AML-193 (cell line): Measurements from ENCODE around the gene RPL22L1.
"Not testable (repeated sequence)": the region's sequence is repeated elsewhere in the genome, so short reads cannot be mapped to it uniquely, and the experiment has no call there.

Experiments used
- DNase-seq, 2 experiments: peaks; one replicate each; lab custom pipeline; 2025; lab: John Stamatoyannopoulos, UW

RPL22L1 gene

GRCh38 chr3:170878688-170879087, 8.7 kb upstream of the RPL22L1 start:
- DNase-seq: not testable (repeated sequence)

DNA sequence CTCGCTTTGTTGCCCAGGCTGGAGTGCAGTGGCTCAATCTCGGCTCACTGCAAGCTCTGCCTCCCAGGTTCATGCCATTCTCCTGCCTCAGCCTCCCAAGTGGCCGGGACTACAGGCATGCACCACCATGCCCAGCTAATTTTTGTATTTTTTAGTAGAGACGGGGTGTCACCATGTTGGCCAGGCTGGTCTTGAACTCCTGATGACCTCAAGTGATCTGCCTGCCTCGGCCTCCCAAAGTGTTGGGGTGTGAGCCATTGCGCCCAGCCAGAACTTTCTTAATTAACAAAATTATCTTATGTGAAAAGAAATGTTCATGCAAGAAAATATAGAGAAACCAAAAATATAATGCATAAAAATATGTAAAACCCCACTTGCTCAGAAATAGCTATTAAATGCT, 7.3 kb upstream of the RPL22L1 start:
- DNase-seq: not testable (repeated sequence)

GRCh38 chr3:170876537-170876936, 6.5 kb upstream of the RPL22L1 start:
- DNase-seq: no peak

DNA sequence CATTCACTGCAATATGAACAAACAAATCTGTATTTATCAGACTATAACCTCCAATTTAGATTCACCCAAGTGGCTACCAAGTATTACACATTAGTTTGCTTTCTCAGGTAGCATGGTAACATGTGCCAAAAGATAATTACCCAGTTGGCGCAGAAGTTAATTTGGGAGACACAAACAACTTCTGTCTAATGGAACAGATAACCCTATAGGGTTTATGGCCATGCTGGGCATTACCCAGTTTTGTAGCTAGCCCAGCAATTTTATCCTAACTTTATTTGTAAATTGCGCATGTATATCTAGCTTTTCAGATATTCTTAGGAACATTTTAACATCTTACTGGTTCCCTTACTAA, 780 bp downstream of the RPL22L1 start:
- DNase-seq: no peak

DNA sequence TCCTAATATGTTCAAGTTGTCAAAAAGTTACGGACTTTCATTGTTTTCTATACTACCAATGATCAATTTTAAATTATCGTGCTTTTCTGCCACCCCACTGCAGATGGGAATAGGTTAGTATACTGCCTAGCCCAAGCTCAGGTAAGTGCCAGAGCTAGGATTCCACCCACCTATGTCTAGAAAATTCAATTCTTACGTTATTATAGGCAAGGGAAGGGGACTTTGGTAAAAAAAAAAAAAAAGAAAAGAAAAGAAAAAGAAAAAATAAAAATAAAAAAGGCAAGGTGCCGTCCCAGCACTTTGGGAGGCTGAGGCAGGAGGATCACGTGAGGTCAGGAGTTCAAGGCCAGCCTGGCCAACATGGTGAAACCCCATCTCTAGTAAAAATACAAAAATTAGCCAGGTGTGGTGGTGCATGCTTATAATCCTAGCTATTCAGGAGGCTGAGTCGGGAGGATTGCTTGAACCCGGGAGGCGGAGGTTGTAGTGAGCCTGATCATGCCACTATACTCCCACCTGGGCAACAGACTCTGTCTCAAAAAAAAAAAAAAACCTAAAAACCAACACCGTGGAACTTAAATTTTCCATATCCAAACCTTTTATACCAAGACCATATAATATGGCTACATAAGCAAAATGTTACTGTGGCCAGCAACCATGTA, 1.3 kb downstream of the RPL22L1 start:
- no peak for DNase-seq

GRCh38 chr3:170867143-170867937, 2.7 kb downstream of the RPL22L1 start:
- no peak for DNase-seq

GRCh38 chr3:170866499-170866898, 3.5 kb downstream of the RPL22L1 start:
- no peak for DNase-seq

DNA sequence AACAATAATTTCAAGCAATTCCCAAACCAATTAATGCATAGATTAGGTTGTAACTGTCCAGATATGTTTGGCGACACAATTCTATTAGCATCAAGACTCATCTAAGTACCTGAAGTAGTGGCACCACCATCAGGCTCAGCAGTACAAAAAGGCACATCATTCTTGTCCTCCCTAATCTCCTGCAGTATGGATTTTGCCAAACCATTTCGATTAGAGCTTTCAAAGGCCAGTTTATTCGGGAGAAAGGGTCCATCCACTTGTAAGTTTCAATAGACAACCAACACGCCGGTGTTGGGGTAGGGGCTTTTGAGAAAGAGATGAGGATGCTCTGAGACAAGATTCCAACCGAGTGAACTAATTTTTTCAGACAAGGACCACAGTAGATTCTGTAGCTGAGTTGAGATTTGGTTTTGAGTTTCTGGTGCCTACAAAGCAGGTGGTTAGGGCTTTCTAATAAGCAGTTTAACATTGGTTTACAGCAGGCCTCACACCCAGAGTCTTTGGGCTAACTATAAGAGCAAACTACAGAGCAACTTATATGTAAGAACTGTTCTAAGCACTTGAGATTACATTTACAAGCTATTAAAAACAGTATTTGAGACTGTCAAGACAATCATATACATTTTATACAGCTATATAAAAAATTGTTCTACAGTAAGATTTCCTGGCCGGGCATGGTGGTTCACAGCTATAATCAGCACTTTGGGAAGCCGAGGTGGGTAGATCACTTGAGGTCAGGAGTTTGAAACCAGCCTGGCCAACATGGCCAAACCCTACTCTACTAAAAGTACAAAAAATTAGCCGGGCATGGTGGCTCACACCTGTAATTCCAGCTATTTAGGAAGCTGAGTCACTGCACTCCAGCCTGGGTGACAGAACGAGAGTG, 4.5 kb downstream of the RPL22L1 start:
- DNase-seq: no peak

GRCh38 chr3:170864525-170865208, 5.3 kb downstream of the RPL22L1 start:
- no peak for DNase-seq

DNA sequence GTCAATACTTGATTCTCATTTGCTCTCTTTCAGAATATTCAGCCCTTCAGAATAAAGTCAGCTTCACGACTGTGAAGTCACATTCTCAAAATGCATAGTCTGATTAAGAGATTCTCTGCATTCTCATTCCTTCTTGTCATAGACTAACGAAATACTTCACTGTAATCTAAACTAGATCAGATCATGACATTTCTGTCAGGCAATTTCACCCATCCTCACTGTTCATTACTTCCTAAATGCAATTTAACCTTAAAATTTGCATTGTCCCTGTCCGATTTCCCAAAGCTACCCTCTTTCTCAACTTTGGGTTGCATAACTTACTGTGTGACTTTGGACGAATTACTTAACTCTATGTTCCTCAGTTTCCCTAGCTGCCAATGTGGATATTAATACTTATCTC, 6.2 kb downstream of the RPL22L1 start:
- DNase-seq: no peak

DNA sequence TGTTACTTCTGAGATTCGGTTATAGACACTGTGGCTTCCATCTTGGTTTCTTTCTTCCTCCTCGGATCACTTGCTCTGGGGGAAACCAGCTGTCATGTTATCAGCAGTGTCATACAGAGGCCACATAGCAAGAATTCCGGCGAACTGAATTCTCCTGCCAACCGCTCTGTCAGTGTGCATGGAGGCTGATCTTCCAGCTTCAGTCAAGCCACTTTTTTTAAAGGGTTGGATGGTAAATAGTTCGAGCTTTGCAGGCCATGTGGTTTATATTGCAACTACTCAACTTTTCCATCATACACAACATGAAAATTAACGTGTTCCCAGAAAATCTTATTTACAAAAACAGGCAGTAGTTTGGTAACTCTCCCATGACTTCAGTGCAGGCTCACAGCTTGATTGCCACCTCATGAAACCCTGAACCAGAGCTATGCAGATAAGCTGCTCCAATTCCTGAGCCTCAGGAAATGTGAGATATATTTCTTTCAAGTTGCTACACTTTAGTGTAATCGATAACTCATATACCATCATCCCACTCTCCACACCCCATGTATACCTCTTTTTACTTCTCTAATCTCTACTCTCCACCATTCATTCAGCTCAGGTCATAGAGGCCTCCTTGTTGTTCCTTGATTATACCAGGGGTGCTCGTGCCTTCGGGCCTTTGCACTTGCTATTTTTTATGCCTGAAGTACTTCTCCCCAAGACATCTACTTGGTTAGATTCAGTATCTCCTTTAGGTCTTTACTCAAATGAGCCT, 7.2 kb downstream of the RPL22L1 start:
- no peak for DNase-seq

GRCh38 chr3:170858599-170858998, 11.4 kb downstream of the RPL22L1 start:
- no peak for DNase-seq

- no peak for DNase-seq
Observed at GRCh38 chr3:170852324-170852723, 17.7 kb downstream of the RPL22L1 start.

- peak; percentile 28 to 50 for DNase-seq
Observed at GRCh38 chr3:170848292-170848917, 21.6 kb downstream of the RPL22L1 start.

DNA sequence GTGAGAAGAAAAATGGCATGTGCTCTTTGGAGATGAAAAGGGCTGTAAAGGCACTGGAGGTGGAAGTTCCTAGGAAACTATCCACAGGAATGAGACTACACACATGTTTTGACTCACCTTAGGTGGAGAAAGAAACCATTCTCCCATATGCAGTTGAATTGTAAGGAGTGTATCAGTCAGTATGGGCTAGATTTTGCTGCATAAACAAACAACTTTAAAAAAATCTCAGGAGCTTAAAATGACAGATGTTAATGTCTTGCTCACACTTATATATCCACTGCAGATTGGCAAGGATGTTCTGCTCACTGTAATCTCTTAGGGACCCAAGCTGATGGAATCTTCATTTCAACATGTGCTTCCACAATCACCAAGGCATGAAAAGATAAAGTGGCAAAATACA, 25.6 kb downstream of the RPL22L1 start:
- DNase-seq: no peak

DNA sequence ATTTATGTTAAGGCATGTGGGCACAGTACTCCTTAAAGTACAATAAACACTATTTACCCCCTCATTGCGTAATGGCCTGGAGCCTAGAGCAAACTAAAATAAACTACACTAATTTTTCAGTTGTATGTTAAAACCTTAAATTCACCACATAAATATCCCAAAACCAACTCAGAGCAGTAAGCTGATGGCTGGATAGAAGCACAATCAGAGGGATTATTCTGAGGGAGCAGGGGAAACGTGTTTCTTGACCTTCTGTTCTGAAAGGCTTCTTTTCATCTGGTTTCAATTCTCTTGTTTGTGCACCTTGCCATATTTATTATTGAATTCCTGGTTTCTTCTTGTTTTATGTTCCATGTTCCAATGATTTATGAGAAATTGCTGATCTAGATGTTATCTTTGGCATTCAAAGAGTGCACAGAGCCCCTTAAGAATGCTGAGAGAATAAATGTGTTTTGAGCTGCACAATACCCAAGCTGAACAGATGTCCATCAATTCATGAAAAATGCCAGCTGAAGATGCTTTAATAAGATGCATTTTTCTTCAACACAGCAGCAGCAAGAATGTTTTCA, 29.6 kb downstream of the RPL22L1 start:
- DNase-seq: no peak

DNA sequence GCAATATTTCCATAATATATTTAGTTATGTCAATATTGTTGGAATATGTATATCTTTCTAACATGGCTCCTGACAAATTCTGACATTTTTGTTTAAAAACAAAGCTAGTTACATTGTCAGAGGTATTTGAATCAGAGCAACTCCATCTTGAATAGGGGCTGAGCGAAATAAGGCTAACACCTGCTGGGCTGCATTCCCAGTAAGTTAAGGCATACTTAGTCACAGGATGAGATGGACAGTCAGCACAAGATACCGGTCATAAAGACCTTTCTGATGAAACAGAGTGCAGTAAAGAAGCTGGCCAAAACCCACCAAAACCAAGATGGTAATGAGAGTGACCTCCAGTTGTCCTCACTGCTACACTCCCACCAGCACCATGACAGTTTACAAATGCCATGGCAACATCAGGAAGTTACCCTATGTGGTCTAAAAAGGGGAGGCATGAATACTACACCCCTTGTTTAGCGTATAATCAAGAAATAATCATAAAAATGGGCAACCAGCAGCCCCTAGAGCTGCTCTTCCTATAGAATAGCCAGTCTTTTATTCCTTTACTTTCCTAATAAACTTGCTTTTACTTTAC, 30.4 kb downstream of the RPL22L1 start:
- DNase-seq: no peak

- no peak for DNase-seq
Observed at GRCh38 chr3:170836491-170836890, 33.5 kb downstream of the RPL22L1 start.

DNA sequence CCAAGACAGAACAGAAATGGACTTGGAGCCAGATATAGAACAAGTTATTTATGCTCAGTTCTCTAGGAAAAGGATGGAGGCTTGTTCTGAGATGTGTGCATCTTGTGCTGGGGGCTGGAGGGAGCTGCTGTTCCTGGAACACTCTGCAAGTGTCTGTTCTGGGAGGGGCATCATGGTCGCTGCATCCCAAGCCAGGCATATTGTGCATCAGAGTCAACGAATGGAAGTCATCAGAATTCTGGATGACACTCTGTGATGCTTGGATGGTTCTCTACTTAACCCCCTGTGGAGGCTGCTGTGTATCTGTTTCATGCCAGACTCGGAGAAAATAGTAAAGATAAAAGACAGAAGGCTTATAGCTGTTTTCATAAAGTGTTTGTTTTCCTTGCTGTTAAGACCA, 34.7 kb downstream of the RPL22L1 start:
- no peak for DNase-seq

- no peak for DNase-seq
Observed at GRCh38 chr3:170830580-170830979, 39.4 kb downstream of the RPL22L1 start.
